GM21360 (cell line): ENCODE measurements around the gene PHLDA3.
"Not testable (repeated sequence)": the region's sequence is repeated elsewhere in the genome, so short reads cannot be mapped to it uniquely, and the experiment has no call there.

ENCODE experiments used
- ATAC-seq: cut with Tn5 transposase; IDR thresholded peaks from one replicate; pipeline ENCODE4 v1.9.1; 2021; ENCODE audit warnings: mild to moderate bottlenecking, moderate library complexity; ENCODE audit not compliant: unreplicated experiment

PHLDA3 gene

DNA sequence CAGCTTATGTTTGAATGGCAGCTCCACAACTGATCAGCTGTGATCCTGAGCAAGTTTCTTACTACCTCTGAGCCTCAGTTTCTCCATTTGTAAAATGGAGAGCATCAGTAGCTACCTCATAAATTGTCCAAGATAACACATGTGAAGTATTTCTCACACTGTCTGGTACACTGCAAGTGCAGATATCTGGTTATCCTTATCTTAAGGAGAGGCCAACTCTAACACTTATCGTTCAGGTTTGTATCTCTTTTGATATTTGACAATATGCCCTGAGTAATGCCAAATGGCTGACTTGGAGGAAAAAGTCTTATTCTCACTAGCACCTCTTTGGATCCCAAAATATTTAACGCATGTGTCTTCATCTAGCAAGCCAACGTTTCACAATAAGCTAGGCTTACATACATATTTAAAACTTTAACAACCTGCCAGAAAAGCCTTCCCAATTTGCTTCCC is 35.2 kb upstream of the PHLDA3 start:
- no peak for ATAC-seq

DNA sequence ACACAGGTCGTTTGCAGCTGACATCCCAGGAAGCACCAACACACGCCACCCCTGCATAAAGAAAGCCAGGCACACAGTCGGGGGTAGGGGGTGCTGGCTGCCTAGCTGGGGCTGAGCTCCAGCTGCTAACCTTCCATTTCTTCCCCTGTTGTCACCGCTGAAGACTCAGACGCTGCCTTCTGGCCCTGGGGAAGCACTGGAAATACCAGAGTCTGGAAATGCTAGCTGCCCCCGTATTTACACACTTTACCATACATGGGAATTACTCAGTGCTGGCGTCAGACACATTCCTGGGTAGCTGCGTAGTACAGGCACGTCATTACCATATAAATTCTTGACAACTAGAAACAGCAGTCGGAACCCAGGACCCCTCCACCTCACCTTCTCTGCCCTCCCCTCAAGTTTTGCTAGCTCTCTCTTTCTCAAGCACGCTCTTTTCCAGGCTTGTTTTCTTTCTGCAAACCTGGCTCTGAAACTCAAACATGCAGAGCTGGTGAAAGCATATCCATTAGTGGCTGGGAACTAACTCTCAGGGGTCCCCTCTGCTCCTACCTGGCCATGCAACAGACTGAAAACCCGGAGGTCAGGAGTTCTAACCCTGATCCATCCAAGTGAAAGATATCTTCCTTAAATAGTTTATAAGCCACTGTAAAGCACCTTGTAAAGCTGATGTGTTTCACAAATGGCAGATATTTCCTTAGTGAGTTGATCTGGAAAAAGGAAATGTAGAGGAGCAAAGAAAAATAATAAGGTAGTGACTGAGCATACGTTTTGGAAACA is 34.6 kb upstream of the PHLDA3 start:
- no peak for ATAC-seq

DNA sequence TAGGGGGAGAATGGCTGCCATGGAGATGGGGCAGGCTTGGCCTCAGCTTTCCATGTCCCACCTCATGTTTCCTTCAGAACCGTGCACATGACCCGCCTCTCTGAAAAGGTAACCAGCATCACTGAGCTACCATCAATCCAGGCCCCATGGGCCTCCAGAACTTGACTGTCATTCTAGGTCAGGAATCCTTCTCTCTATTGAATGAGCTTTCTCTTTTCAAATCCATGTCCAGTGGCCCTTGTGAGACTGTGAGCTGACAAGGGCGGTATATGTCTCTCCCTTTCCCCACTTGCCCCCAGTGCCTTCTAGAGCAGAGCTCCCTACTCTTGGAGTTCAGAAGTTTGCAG is 33.5 kb upstream of the PHLDA3 start:
- ATAC-seq, result no peak

DNA sequence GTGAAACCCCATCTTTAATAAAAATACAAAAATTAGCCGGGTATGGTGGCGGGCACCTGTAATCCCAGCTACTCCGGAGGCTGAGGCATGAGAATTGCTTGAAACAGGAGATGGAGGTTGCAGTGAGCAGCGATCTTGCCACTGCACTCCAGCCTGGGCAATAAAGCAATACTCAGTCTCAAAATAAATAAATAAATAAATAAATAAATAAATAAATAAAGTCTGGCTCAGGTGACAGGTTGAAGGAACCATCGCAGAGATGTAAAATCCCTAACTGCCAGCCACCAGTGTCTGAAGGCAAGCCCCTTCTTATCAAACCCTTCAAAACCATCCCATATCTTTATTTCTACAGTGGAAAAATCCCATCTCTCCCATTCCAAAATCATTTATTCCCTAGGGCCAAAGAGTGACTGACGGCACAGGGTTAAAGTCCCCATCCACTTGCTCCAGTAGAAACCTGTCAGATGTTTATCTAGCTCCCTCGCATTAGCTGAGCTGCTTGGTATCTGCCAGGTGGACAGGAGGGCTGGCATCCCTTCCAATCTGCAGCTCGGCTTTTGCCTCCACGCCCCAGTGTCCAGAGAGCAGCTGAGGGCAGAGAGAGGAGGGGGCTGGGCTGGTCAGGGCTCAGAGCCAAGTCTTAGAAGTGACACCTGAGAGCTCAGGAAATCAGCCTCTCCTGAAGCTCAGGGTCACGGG is 33.0 kb upstream of the PHLDA3 start:
- no peak for ATAC-seq

DNA sequence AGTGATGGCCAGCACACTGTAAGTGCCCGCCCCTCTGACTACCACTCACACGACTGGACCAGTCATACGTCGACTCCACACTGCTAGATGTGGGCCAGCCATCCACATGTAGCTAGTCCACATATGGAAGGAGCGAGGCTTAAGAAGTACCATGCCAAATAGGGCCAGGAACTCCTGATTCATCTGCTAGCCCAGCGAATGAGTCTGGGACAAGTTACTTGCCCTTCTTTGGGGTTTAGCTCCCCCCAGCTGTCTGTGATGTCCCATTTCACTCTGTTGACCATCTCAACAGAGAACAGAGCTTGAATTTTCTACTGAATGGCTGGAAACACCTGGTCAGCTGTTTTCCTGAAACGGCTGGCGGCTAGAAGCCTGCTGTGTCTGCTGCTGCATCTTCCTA is 32.2 kb upstream of the PHLDA3 start:
- no peak for ATAC-seq

DNA sequence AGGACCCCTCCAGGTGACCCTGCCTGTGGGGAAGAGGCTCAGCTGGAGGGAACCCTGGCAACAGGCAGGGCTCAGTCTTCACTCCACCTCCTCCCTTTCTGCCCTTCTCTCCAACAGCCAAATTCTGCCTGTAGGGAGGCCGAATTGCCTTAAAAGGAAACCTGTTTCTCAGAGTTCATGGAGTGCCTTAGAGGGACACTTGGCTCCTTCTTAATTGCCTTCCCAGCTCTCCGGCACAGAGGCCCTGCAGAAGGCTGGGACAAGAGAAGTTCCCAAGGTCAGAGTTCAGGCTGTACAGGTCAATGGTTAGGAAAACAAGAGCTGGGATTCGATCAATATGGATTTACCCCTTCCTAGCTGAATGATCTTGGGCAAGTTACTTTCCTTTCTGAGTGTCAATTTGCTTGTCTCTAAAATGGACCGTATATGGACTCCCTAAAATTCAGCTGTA is 31.7 kb upstream of the PHLDA3 start:
- no peak for ATAC-seq

DNA sequence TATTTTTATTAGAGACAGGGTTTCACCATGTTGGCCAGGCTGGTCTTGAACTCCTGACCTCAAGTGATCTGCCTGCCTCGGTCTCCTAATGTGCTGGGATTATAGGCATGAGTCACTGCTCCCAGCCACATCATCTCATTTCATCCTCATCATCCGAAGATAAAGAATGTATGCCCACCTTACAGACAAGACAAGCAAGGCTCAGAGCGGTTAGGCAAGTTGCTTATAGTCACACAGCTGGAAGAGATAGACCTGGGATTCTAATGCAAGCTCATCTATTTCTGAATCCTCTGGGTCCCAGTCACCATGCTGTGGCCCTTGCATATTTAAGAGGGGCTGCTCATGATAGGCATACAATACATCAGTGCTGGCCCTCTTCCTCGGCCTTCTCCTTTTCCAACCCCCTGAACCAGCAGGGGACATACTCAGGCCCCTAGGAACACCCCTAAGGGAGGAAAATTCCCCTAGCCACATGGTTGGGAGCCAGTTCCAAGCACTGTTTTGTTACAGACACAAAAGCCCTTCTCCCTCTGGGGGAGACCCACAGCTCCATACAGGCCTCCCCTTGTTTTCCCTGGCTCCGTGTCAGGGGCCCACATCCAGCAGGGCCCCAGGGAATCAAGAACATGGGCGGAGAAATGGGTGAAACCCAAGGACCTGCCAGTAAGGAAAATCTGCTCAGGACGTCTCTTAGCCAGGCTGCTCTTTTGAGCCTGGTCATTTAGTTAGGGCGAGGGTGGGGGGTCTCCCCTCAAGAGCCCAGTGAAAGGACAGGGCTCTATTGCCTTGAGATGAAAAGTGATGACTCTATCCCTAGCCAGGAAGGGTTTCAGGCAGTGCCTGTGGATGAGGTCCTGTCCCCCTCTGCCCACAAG is 31.0 kb upstream of the PHLDA3 start:
- ATAC-seq, result no peak

DNA sequence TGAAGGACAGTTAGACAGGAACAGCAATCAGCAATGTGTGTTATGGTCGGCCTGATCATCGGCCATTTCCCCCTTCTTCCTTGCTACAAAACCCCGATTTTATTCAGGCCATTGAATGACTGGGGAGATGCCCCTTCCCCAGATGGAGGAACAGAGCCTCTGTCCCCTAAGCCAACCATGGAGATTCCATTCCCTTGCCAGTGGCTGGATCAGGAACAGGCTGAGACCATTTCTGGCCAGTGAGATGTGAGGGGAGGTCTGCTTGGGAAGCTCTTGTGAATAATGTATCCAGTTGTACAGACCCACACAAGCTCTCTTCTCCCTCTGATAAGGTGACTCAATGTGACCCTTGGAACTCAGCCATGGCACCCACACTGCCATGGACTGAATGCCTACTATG is 30.2 kb upstream of the PHLDA3 start:
- no peak for ATAC-seq

DNA sequence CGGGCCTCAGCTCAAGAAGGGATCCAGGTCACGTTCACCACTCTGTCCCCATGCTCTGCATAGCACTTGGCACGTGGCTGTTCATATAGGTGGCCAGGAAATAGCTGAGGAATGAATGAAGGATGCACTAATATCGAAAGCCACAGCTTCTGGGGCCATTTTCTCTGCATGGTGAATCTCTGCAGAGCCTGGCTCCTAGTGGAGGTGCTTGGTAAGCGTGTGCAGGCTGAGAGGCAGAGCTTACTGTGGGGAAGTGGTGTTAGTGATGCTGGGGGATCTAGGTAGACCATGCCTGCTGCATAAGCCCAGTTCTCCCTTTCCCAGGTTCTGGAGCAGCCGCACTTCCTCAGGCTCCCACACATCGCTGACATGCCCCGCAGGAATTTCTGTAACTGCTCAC is 29.6 kb upstream of the PHLDA3 start:
- ATAC-seq, result no peak

DNA sequence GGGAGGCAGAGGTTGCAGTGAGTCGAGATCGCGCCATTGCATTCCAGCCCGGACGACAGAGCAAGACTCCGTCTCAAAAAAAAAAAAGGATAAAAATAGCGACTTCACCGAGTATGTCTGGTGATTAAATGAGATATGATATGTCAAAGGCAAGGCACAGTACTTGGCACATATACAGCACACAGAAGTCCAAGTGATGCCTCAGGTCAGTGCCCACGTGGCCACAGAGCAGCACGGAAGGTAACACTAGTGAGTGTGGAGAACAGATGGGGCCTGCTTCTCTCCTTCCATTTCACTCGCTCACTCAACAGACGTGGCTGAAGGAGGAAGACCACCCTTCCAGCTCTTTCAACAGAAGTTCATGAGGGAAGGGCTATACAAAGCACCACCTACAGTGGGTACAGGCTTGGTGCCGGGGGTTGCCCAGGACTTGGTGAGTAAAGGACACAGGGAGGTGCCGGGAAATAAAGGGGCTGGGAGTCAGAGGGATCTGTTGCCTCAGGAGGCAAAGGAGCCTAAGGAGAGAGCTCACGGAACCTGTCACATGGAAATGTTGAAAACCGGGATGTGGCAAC is 29.0 kb upstream of the PHLDA3 start:
- no peak for ATAC-seq

DNA sequence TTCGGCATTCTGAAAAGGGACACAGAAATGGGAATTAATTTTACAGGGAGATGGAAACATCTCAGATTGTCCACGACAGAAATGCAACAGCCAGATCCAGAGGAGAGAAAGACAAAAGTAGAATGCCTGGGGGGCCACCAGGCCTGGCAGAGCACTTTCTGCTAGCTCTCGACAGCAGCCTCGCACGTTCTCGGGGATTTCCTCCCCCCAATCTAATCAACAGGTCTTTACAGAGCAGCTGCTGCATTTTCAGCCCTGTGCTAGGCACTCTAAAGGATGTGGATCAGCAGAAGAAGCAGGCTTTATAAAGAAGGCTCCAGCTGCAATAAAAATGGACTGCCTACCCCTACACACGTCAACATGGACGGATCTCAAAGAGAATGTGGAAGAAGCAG is 27.3 kb upstream of the PHLDA3 start:
- ATAC-seq, result no peak

DNA sequence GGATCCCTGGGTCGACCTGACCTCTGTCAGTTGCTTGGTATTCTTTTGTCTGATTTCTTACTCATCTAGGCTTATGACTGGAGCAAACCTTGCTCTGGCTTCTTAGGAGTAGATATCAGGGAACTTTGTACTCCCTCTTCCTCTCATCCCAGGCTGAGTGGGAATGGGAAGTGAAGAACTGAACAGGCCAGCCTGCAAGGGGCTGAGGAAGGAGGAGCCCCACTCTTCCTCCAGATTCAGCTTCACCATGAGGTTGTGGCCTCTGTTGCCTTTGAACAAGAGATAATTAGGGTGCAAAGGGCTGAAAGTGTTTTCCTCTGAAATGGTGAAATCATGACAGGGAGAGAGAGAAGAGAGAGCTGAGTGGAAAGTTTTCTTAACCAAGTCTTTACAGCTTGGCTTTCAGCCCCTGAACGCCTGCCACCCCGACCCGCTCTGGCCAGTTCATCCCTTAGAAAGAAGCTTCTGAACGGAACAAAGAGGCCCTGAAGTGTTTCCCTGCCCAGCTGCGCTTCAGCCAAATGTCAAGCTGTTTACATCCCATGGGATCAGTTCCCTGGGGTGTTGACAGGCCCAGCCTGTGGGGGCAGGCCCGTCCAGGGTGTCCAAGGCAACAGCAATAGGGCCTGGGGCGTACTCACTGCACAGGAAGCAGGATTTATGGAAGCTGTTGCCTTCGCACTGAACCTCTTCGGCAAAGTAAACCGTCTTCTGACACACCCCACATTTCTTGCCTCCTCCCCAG is 26.7 kb upstream of the PHLDA3 start:
- no peak for ATAC-seq

DNA sequence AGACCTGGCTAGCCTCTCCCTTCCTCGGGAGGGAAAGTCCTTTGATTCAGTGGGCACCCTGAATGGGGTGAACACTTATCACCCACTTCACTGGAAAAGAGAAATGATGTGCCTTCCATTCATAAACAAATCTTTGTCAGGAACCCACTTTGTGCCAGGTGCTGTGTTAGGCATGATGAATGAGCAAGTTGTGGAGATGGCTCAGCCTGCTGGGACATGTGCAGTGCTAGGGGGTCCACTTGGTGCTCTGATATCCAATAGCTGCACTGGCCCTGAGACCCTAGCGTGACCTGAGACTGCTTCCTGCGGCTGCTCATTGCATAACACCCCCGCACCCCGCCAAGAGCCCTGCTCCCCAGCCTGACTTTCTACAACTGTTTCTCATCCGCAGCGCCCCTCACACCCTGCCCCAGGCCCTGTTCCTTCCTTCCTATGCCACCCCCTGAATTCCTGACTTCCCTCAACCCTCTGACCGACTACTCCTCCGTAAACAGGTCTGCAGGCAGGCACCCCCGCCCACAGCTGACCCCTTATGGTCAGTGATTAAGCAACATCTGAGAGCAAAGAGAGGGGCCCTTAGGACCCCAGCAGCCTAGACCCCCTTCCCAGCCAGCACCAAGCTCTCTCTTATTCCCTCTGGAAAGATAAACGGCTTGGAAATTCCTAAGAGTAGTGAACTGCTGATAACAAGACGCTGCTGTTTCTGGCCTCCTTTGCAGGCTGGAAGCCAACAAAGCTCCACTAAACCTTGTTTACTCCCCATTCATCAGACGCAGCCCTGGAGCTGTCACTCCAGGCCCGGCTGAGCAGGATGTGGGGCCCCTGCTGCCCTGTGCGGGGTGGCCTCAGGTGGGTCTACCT is 25.0 kb upstream of the PHLDA3 start:
- no peak for ATAC-seq

DNA sequence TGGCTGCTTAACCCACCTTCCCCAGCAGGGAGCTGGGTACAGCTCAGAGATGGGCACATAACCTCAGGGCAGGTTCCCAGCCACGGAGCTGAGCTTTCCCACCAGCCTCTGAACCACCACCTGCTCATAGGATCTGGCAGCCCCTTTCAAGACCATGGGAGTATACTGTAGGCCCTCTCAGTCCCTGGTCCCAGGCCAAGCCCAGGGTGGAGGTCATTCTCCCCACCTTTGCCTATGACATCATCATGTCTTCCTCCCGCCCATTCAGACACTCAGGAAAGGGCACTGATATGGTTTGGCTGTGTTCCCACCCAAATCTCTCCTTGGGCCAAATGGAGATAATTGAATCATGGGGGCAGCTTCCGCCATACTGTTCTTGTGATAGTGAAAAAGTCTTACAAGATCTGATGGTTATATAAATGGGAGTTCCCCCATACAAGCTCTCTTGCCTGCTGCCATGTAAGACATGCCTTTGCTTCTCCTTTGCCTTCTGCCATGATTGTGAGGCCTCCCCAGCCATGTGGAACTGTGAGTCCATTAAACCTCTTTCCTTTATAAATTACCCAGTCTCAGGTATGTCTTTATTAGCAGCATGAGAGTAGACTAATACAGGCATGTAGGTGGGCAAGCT is 24.2 kb upstream of the PHLDA3 start:
- ATAC-seq, result not testable (repeated sequence)

DNA sequence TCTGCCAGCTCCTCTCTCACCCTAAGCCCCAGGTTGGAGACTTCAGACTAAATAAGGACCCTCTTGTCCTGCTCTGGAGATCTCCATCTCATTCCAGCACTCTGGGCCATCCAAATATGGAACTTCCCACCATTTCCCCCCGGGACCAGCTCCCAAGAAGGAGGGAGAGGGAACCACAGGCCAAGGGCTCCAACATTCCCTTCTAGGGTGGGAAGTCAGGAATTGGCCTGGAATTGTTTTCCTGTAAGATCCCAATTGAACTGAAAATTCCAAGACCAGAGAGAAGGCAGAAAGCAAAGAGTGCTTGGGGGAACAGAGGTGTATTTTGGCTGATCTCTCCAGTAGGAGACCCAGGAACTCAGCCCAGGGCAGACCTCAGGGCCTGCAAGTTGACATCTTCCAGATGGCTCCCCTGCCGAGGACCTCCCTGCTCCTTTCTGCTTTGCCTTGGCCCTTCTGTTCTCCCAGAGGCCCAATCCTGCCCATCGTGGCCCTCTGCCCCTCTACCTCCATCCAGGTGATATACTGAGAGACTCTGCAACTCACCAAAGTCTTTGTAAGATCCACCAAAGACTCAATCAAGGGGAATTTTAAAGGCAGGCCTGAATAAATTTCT is 23.0 kb upstream of the PHLDA3 start:
- ATAC-seq, result no peak

DNA sequence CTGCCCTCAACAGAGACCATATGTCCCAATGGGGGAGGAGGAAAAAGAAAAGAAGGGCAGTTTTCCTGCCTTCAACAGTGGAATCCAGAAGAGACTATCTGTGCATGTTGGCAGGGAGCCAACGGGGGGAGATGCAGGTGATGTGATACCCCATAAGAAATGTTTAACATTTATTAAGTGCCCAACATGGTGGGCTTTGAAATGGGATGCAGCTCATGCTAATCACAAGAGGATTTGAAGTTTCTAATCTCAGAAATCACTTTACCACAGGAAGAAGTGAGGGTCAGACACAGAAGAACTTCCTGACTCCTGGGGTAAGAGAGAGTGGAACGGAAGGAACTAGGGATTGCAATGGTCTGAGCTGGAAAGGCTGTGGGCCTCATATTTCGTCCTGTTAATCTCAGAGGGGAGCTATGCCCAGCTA is 21.7 kb upstream of the PHLDA3 start:
- ATAC-seq, result no peak

DNA sequence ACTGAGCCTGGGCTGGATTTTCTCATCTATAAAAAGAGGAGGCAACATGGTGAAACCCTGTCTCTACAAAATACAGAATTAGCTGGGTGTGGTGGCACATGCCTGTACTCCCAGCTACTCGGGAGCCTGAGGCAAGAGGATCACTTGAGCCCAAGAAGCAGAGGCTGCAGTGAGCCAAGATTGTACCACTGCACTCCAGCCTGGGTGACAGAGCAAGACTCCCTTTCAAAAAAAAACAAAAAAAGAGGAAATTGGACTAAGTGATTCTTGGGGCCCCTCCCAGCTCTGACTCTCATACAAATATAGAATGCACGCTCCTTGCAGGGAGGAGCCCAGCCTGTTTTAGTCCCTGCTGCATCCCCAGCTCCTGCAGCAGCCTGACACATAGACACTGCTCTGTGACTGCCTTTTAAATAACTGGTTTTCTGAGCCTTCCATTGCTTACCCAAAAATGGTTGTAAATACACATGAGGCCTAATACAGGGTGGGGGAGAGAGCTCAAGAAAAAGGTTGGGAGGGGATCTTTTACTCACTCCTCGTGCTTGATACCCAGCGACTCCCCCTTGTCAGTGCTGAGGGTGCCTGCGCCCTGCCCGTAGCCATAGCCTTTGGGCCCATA is 20.8 kb upstream of the PHLDA3 start:
- ATAC-seq, result no peak
